ENCODE measurements around the gene CAPN3.
"Not testable (repeated sequence)": the region's sequence is repeated elsewhere in the genome, so short reads cannot be mapped to it uniquely, and the experiment has no call there.

CAPN3 gene

GRCh38 chr15:42359249-42359648 is at the start of gene CAPN3:
Gene CAPN3, plus strand, starts transcription at chr15:42359501. Its CDS starts 305 bp downstream, at chr15:42359806.
- no peak for DNase-seq

DNA sequence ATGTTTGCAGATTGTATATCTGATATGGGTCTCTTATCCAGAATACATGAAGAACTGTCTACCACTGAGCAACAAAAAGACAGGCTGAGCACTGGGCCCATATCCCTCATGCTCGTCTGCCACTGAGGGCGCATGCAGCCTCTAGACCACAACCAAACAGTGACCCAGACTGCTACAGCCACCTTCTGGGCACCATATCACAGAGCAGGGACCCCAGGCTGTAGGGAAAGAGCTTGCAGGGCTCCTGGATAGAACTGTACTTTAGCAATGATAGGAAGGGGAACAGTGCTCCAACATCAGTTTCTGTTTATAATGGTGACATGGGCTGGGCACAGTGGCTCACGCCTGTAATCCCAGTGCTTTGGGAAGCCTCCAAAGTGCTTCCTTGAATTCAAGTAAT is 45.8 kb upstream of the CAPN3 start:
- DNase-seq = no peak

DNA sequence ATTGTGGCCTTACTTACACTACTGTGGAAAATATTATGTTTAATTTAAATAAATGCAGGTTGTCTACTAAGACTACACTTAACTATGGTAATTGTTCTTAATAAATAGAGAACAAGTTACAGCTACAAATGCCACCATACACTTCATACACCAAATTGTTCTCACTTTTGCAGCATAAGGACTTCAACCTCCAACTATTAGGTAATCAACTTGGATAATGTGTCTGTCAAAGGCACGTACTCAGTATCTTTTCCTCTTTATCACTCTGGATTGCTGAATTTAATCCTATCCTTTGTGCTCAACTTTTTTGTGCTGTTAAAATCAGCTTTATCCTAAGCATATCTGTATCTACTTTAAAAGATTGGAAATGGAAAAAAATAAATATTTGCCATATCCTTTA is 44.5 kb upstream of the CAPN3 start:
- no peak for DNase-seq

DNA sequence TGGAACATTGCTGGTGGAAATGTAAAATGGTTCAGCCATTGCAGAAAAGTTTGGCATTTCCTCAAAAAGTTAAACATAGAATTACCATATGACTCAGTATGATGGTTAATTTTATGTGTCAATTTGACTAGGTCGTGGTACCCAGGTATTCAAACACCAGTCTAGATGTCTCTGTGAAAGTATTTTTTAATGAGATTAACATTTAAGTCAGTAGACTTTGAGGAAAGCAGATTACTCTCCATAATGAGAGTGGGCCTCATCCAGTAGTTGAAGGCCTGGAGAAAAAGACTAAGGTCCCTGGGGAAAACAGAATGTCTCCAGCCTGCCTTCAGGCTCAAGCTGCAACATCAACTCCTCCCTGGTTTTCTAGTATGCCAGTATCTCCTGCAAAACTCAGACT is 43.8 kb upstream of the CAPN3 start:
- no peak for DNase-seq

DNA sequence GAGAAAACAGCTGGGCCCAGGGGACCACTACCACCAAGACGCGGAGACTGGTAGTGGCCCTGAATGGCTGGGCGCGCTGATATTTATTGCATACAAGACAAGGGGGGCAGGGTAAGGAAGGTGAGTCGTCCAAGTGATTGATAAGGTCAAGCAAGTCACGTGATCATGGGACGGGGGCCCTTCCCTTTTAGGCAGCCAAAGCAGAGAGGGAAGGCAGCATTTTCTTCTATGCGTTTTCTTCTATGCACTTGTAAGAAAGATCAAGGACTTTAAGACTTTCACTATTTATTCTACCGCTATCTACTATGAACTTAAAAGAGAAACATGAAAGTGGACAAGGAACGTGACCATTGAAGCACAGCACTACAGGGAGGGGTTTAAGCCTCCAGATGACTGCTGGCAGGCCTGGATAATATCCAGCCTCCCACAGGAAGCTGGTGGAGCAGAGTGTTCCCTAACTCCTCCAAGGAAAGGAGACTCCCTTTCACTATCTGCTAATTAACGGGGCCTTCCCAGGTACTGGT is 43.0 kb upstream of the CAPN3 start:
- DNase-seq = not testable (repeated sequence)

DNA sequence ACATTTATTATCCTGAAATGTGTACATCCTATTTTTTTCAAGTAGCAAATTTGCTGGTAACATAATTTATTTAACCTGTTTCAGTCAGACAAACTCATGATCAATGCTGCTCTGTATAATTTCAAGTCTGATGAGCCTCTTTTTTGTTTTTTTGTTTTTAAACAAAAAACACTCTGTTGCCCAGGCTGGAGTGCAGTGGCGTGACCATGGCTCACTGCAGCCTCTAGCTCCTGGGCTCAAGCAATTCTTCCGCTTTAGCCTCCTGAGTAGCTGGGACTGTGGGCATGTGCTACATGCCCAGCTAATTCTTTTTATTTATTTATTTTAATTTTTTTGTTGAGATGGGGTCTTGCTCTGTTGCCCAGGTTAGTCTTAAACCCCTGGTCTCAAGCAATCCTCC is 40.1 kb upstream of the CAPN3 start:
- no peak for DNase-seq

DNA sequence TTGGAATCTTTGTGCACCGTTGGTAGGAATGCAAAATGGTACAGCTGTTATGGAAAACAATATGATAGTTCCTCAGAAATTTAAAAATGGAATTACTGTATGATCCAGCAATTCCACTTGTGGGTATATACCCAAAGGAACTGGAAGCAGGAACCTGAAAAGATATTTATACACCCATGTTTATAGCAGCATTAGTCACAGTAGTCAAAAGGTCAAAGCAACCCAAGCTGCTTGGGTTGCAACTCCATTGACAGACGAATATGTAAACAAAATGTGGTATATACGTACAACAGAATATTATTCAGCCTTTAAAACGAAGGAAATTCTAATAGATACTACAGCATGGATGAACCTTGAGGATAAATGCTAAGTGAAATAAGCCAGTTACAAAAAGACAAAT is 35.0 kb upstream of the CAPN3 start:
- no peak for DNase-seq

GRCh38 chr15:42329161-42329560 is 30.1 kb upstream of the CAPN3 start:
- no peak for DNase-seq

DNA sequence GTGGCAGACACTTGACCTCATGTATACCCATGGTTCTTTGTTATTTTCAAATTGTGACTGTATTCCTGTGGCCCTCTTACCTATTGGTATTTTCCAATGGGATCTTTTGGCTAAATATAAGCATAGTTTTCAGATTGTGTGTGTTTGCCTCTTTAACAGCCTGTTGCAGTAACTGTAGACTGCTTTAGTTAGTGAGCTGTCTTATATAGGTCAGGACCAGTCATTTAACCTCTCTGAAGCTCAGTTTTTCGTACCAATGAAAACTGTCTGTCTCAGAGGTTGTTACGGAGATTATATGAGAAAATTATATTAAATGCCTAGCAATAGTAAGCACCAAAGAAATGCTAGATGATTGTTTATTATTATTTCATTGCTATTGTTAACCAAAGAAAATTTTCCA is 29.3 kb upstream of the CAPN3 start:
- no peak for DNase-seq

DNA sequence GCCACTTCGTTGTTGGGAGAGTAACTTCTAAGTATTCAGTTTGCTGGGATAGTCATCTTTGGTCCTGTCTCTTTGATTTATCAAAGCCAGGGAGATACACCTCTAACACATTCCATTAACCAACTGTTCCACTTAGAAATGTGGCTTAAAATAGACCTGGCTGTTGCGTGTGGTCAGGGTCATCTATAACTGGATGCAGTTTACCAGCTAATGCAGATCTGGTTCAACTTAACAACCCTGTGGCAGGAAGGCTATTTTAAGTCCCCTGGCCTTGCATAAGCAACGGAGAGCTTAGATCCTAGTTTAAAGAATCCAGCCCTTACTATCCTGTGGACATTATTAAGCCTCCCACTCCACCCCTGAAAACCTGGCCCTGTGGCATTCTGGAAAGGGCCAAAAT is 28.1 kb upstream of the CAPN3 start:
- no peak for DNase-seq

DNA sequence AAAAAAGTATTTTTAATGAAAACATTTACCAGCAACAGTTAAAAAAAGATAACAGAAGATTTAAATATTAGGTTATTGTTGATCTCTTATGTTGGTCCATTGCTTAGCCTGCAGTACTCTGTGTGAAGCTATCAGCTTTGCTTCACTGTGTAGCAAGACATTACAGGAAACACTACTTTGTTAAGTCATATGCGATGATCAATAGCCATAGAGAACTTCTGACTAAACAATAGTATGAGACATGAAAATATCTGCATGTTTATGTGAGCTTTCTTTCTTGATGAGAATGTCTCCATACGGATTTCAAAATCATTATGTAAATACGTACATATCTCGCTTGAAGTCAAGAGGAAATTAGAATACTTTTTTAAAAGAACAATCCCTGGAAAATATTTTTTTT is 27.0 kb upstream of the CAPN3 start:
- no peak for DNase-seq

DNA sequence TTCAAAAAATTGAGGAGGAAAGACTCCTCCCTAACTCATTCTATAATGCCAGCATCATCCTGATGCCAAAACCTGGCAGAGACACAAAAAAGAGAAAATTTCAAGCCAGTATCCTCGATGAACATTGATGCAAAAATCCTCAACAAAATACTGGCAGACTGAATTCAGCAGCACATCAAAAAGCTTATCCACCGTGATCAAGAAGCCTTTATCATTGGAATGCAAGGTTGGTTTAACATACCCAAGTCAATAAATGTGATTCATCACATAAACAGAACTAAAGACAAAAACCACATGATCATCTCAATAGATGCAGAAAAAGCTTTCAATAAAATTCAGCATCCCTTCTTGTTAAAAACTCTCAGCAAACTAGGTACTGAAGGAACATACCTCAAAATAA is 24.2 kb upstream of the CAPN3 start:
- DNase-seq = no peak

GRCh38 chr15:42336650-42337049 is 22.7 kb upstream of the CAPN3 start:
- not testable (repeated sequence) for DNase-seq

GRCh38 chr15:42337104-42337503 is 22.2 kb upstream of the CAPN3 start:
- not testable (repeated sequence) for DNase-seq

- no peak for DNase-seq
Observed at GRCh38 chr15:42338500-42338899, 20.8 kb upstream of the CAPN3 start.

DNA sequence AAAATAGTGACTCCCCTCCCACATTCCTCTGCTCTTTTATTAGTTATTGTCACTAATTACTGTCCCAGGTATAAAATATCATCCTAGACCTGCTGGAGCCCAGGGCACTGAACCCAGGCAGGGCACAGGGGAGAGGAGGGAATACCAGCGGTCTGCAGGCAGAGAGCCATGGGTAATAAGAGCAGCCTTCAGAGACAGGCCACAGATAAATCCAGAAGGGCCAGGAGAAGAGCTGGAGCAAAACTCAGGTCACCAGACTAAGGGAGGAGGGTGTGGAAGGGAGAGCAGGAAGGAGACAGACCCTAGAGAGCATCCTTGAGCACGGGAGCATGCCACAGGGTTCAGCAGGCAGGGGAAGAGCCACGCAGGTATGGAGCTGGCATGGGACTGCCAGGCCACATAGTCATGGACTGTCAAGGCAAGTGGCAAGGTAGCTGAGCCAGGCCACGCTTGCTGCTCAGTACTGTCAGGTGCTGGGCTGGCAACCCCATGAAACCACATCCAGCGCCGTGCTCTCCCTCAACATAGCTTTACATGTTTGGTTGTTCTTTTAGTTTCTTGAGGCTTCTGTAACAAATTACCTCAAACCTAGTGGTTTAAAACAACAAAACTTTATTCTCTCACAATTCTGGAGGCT is 15.6 kb upstream of the CAPN3 start:
- no peak for DNase-seq

DNA sequence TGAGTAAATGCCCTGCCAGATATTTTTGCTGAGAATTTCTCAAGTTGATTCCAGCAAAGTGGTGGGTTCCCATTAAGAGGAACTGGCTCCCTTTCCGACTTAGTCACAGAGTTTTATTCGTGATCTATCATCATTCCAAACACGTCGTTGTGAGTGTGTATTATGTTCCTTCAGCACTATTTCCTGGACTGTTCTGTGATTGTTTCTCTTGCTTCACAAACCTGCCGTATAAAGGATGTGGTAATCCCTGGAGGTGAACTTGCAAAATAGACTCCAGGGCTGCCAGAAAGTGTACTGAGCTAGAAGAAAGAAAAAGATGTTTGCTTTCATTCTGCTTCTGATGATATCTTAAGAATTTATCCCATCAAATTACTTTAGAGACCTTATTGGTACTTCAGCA is 14.5 kb upstream of the CAPN3 start:
- no peak for DNase-seq

- no peak for DNase-seq
Observed at GRCh38 chr15:42345504-42345903, 13.8 kb upstream of the CAPN3 start.

GRCh38 chr15:42348083-42348482 is 11.2 kb upstream of the CAPN3 start:
- DNase-seq = no peak

GRCh38 chr15:42349186-42349585 is 10.1 kb upstream of the CAPN3 start:
- DNase-seq = no peak

DNA sequence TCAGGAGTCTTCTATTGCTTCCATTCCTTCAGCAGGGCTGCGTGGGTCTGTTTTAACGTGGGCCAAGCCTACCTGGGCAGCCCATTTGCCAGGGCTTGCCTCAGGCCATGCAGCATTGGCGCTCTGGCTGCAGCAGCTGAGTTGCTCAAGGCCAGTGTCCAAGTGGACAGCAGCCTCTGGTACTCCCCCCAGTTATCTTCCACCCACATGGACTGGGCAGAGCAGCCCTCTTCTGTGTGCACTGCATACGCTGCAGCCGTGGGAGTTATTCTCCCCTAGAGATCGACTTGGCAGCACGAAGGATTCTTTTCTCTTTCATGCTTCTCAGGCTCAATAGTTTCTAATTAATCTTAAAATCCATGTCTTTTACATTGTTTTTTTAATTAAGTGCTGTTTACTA is 6.9 kb upstream of the CAPN3 start:
- DNase-seq = no peak

DNA sequence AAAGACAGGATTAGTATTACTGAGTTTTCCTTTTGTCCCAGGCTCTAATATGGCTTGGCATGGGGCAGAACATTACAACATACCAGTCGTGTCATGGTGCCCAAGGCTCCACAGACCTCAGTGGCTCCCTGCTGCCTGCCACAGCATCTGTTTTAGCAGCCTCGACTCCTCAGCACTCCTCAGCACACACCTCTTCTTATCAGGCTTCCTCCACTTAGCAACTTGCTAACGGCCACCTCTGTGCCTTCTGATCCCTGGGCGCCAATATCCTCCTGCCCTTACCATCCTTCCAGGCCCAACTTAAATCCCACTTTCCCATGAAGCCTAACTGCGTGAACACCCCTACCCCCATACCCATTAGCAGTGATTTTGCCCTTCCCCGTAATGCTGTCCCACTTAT is 6.2 kb upstream of the CAPN3 start:
- DNase-seq = no peak

DNA sequence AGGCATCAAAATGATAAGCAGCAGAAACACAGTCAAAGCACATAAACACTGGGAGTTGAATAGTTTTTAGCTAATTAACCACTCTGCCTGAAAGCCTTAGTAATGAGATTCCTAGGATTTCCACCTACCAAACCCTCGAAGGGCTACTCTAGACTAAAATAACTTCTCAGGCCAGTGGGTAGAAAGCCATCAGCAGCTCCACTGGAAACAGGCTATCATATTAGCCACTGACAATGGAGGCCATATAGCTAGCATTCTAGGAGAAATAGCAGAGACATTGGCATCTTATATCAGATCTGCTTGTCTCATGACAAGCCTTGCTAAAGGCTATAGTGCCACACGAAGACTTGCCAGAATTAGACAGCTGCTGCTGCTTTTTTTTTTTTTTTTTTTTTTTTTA is 4.5 kb upstream of the CAPN3 start:
- no peak for DNase-seq

DNA sequence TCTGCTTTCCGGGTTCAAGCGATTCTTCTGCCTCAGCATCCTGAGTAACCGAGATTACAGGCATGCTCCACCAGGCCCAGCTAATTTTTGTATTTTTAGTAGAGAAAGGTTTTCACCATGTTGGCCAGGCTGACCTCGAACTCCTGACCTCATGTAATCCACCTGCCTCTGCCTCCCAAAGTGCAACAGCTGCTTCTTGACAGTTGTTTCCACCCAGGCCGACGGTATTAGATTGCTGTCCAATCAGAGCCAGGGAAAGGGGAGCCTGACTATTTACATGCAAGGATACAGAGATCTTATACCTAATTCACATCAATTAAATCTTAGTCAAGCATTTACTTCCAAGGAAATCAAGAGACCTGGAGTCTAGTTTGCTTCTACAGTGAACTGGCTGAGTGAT is 4.0 kb upstream of the CAPN3 start:
- DNase-seq = no peak

DNA sequence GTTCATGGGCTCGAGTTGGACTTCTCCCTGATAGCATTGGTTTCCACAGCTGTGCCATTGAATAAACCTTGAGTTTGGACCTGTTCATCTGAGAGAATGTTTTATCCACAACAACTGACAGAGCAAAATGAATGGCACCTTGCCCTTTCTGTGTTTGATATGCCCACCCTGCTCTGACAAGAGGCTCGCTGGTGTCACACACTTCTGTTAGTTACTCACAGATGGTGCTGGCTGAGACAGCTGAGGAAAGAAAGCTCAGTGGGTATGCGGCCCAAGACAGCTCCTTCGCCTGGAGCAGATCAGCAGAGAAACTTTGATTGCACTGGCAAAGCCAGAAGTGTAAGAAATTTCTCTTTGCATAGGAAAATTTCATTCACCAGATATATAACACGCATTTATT is 2.5 kb upstream of the CAPN3 start:
- no peak for DNase-seq

GRCh38 chr15:42358141-42358540 is 1.2 kb upstream of the CAPN3 start:
- no peak for DNase-seq
